Mucosa of descending colon (tissue), 3 donors: ENCODE results near the gene FGFR1OP2. TPM values are rescaled to one million over a fixed set of nuclear protein-coding genes. Genes with fewer than 3 reads are reported as not detected.

ENCODE experiments used
- ATAC-seq: fragments of 200-7000 bp; cut with Tn5 transposase; one replicate; pipeline ENCODE4 v1.9.1; 2020; ENCODE audit warnings: mild to moderate bottlenecking, moderate library complexity
- DNase-seq, 3 donors: peaks; one replicate each; pipeline ENCODE4 v3.0.0-alpha.2; 2020
- H3K36me3 ChIP-seq: fragments of 200-600 bp; one replicate; pipeline ENCODE4 v1.8.0; 2021; ENCODE audit warnings: low read depth, mild to moderate bottlenecking
- H3K4me1 ChIP-seq: fragments of 200-600 bp; one replicate; pipeline ENCODE4 v1.8.0; 2021; ENCODE audit warnings: low read depth, mild to moderate bottlenecking
- H3K4me3 ChIP-seq: fragments of 200-600 bp; one replicate; pipeline ENCODE4 v1.8.0; 2021; ENCODE audit warnings: mild to moderate bottlenecking
- H3K9me3 ChIP-seq: fragments of 200-600 bp; one replicate; pipeline ENCODE4 v1.8.0; 2021; ENCODE audit warnings: mild to moderate bottlenecking
- intact Hi-C, 2 donors: fragments of 100-400 bp; cut with DNase I in 1 of 2; cut with micrococcal nuclease in 1 of 2; formaldehyde crosslinking; loops; one replicate each; pipeline versions ENCODE4 v1.11.0 to v1.11.1; 2022; cut with DNase I, micrococcal nuclease
- total RNA-seq, 3 donors: library from RNA; stranded (reverse); fragmentation: NEBNext Ultra II Directional in 2 of 3; extraction: Animal tissue kit (Norgen Biotek cat#: 25700) in 2 of 3; gene quantifications; one replicate each; pipeline versions ENCODE4 v1.2.1 to v1.2.4, GENCODE V29; 2021 to 2023
- TF ChIP-seq, protein P1 (sequence below): fragments of 200-600 bp; IDR thresholded peaks from one replicate; pipeline ENCODE4 v1.8.0; 2022; ENCODE audit warnings: antibody characterized with exemption, mild to moderate bottlenecking
- donor health status: DM: no; HTN: no; CAD: no; lungs with moderate emphysema.
- donor health status: DM: no; HTN: no; CAD: no.
- donor health status: DM: no; HTN: yes; CAD: no.

The FGFR1OP2 gene
- total RNA-seq, 3 donors from 2014 or later: 25.1 to 50.9 (median 28.2) TPM

- DNase-seq: no peak
- Histone ChIP-seq H3K4me1 (no peaks in the 10 kb centered on the region), H3K4me3 (no peak overlapping the region), H3K9me3 (no peaks in the 10 kb centered on the region), H3K36me3 (peaks cover 5% of the 10 kb centered on the region)
- intact Hi-C loops: no loop called here
- TF ChIP-seq, protein P1, sequence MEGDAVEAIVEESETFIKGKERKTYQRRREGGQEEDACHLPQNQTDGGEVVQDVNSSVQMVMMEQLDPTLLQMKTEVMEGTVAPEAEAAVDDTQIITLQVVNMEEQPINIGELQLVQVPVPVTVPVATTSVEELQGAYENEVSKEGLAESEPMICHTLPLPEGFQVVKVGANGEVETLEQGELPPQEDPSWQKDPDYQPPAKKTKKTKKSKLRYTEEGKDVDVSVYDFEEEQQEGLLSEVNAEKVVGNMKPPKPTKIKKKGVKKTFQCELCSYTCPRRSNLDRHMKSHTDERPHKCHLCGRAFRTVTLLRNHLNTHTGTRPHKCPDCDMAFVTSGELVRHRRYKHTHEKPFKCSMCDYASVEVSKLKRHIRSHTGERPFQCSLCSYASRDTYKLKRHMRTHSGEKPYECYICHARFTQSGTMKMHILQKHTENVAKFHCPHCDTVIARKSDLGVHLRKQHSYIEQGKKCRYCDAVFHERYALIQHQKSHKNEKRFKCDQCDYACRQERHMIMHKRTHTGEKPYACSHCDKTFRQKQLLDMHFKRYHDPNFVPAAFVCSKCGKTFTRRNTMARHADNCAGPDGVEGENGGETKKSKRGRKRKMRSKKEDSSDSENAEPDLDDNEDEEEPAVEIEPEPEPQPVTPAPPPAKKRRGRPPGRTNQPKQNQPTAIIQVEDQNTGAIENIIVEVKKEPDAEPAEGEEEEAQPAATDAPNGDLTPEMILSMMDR: no peak
- no peak for ATAC-seq
These were observed 32.2 kb upstream of the FGFR1OP2 start for GRCh38 chr12:26906024-26906423.

DNA sequence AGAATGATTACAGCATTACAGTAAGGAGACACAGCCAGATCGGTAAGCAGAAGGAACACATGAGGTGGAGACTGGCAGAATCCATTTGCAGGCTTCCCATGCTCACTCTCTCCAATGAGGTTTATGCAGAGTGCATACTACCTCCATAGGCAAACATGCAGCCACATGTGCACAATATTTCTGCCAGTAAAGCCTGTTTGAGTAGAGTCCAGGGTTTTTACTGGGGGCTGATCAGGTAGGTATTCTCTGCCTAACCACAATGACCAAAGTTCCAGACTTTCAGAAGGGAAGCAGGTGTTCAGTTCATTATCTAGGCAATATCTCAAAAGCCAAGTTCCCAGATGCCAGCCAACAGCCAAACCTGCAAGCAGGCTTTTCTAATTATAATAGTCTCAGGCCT lies 31.6 kb upstream of the FGFR1OP2 start:
- Histone ChIP-seq H3K4me1 (no peaks in the 10 kb centered on the region), H3K4me3 (no peak overlapping the region), H3K36me3 (peaks cover 5% of the 10 kb centered on the region), H3K9me3 (no peaks in the 10 kb centered on the region)
- ATAC-seq (peak; percentile 53), DNase-seq (no peak)
- intact Hi-C loops: no loop called here
- TF ChIP-seq, protein P1: no peak

GRCh38 chr12:26918321-26919215 lies 19.7 kb upstream of the FGFR1OP2 start:
- H3K4me3 ChIP-seq: no peak overlapping the region
- H3K9me3 ChIP-seq: no peaks in the 10 kb centered on the region
- intact Hi-C loops: no loop called here
- H3K4me1 ChIP-seq: no peaks in the 10 kb centered on the region
- ATAC-seq (no peak), DNase-seq (no peak)
- no peaks in the 10 kb centered on the region for H3K36me3 ChIP-seq
- TF ChIP-seq, protein P1: no peak

GRCh38 chr12:26919216-26919555 lies 19.1 kb upstream of the FGFR1OP2 start:
- intact Hi-C loops: no loop called here
- no peaks in the 10 kb centered on the region for H3K4me1 ChIP-seq
- TF ChIP-seq, protein P1: no peak
- ATAC-seq: no peak
- no peak for DNase-seq
- no peak overlapping the region for H3K4me3 ChIP-seq
- no peaks in the 10 kb centered on the region for H3K9me3 ChIP-seq
- H3K36me3 ChIP-seq: no peaks in the 10 kb centered on the region

GRCh38 chr12:26921886-26922285 lies 16.4 kb upstream of the FGFR1OP2 start:
- TF ChIP-seq, protein P1: no peak
- no peaks in the 10 kb centered on the region for H3K9me3 ChIP-seq
- DNase-seq (no peak), ATAC-seq (no peak)
- intact Hi-C loops: no loop called here
- no peaks in the 10 kb centered on the region for H3K4me1 ChIP-seq
- no peaks in the 10 kb centered on the region for H3K36me3 ChIP-seq
- H3K4me3 ChIP-seq: no peak overlapping the region
